SK-N-MC (cell line): ENCODE measurements around the gene ADK.

Experiments
- DNase-seq: peaks from one replicate; pipeline ENCODE4 v3.0.0-alpha.2; 2011; ENCODE audit warnings: low read depth, low spot score
- H3K27ac ChIP-seq: fragments of 200-600 bp; sonication (generic); 2 replicates; pipeline ENCODE4 v1.5.1; 2016; ENCODE audit warnings: mixed run types
- H3K36me3 ChIP-seq: fragments of 200-600 bp; sonication (generic); 2 replicates; pipeline ENCODE4 v1.6.1; 2017; ENCODE audit warnings: antibody characterized with exemption, low read length, mixed read lengths; ENCODE audit not compliant: insufficient read depth
- H3K4me3 ChIP-seq: fragments of 200-600 bp; sonication (generic); 2 replicates; pipeline ENCODE4 v1.5.1; 2016
- H3K9ac ChIP-seq: fragments of 200-600 bp; sonication (generic); 2 replicates; pipeline ENCODE4 v1.8.0; 2017; ENCODE audit warnings: mixed run types, mixed read lengths; ENCODE audit not compliant: insufficient read length
- H3K9me3 ChIP-seq: fragments of 200-600 bp; sonication (generic); 2 replicates; pipeline ENCODE4 v1.6.1; 2017; ENCODE audit warnings: low read depth, mild to moderate bottlenecking, antibody characterized with exemption, low read length, moderate library complexity, mixed read lengths
- EZH2 ChIP-seq: fragments of 200-600 bp; sonication (generic); IDR thresholded peaks from one replicate; pipeline ENCODE4 v1.6.1; 2017; ENCODE audit warnings: antibody characterized with exemption
- FOXP2 ChIP-seq: optimal IDR thresholded peaks from 2 replicates; pipeline ENCODE3; 2011; ENCODE audit warnings: mild to moderate bottlenecking, moderate library complexity; ENCODE audit not compliant: insufficient read depth; ENCODE audit errors: extremely low read length, control extremely low read depth
- POLR2AphosphoS5 ChIP-seq: IDR thresholded peaks from 2 replicates; pipeline ENCODE4 v1.6.1; 2012; ENCODE audit warnings: mild to moderate bottlenecking, low read depth, low read length, borderline replicate concordance

The ADK gene

GRCh38 chr10:74624501-74624900 lies 473.5 kb downstream of the ADK start:
- H3K27ac ChIP-seq, result no peak overlapping the region
- TF ChIP-seq EZH2 (no peak), FOXP2 (no peak), POLR2AphosphoS5 (no peak)

DNA sequence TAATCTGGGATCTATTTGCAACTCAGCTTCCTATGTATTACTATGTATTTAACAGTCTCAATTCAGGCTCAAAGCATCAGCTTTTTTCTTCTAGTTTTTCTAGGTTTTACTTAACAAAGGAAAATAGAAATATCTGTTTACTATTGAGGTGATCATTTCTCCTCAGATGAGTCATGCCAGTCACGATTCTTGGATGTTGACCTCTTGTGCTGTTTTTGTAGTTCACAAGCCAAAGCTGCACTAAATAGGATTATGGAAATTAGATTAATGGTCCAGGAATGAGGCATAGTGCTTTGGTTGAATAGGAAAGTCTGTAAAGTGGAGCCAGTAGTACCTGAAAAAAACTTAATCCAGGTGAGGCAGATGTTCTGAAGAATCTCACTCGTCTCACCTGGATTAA lies 477.1 kb downstream of the ADK start:
- DNase-seq, result no peak
- no peaks in the 10 kb centered on the region for H3K36me3 ChIP-seq
- no peak overlapping the region for H3K9ac ChIP-seq
- TF ChIP-seq FOXP2 (no peak), POLR2AphosphoS5 (no peak), EZH2 (no peak)
- H3K27ac ChIP-seq, result no peak overlapping the region
- H3K4me3 ChIP-seq, result no peak overlapping the region
- no peaks in the 10 kb centered on the region for H3K9me3 ChIP-seq

More at GRCh38 chr10:74624501-74624900, 473.5 kb downstream of the ADK start:
- Histone ChIP-seq H3K9me3 (no peaks in the 10 kb centered on the region), H3K9ac (no peak overlapping the region), H3K36me3 (no peaks in the 10 kb centered on the region), H3K4me3 (no peak overlapping the region)
- no peak for DNase-seq

GRCh38 chr10:74634995-74635536 lies 484.0 kb downstream of the ADK start:
- Histone ChIP-seq H3K27ac (no peak overlapping the region), H3K36me3 (no peaks in the 10 kb centered on the region), H3K9ac (no peak overlapping the region), H3K9me3 (no peaks in the 10 kb centered on the region), H3K4me3 (no peak overlapping the region)
- TF ChIP-seq EZH2, result no peak
- no peak for TF ChIP-seq FOXP2
- no peak for DNase-seq

GRCh38 chr10:74635655-74636054 lies 484.6 kb downstream of the ADK start:
- H3K4me3 ChIP-seq, result no peak overlapping the region
- H3K36me3 ChIP-seq, result no peaks in the 10 kb centered on the region
- no peak overlapping the region for H3K27ac ChIP-seq
- H3K9me3 ChIP-seq, result no peaks in the 10 kb centered on the region
- TF ChIP-seq POLR2AphosphoS5 (no peak), FOXP2 (no peak), EZH2 (no peak)
- H3K9ac ChIP-seq, result no peak overlapping the region
- DNase-seq, result no peak

GRCh38 chr10:74637685-74638084 lies 486.7 kb downstream of the ADK start:
- Histone ChIP-seq H3K36me3 (no peaks in the 10 kb centered on the region), H3K9ac (no peak overlapping the region), H3K27ac (no peak overlapping the region), H3K4me3 (no peak overlapping the region), H3K9me3 (no peaks in the 10 kb centered on the region)
- no peak for DNase-seq
- TF ChIP-seq EZH2 (no peak), FOXP2 (no peak), POLR2AphosphoS5 (no peak)

- H3K4me3 ChIP-seq, result no peak overlapping the region
- TF ChIP-seq FOXP2 (no peak), POLR2AphosphoS5 (no peak), EZH2 (no peak)
- no peaks in the 10 kb centered on the region for H3K9me3 ChIP-seq
- no peaks in the 10 kb centered on the region for H3K36me3 ChIP-seq
- no peak overlapping the region for H3K9ac ChIP-seq
- DNase-seq, result no peak
- H3K27ac ChIP-seq, result no peak overlapping the region
These were observed 489.3 kb downstream of the ADK start for GRCh38 chr10:74640134-74640921.

GRCh38 chr10:74641659-74642058 lies 490.6 kb downstream of the ADK start:
- no peaks in the 10 kb centered on the region for H3K36me3 ChIP-seq
- DNase-seq, result no peak
- no peak for TF ChIP-seq EZH2
- TF ChIP-seq FOXP2, result no peak
- no peak for TF ChIP-seq POLR2AphosphoS5
- no peak overlapping the region for H3K4me3 ChIP-seq
- no peak overlapping the region for H3K27ac ChIP-seq
- H3K9ac ChIP-seq, result no peak overlapping the region
- H3K9me3 ChIP-seq, result no peaks in the 10 kb centered on the region

- H3K9ac ChIP-seq, result no peak overlapping the region
- no peak overlapping the region for H3K4me3 ChIP-seq
- TF ChIP-seq POLR2AphosphoS5 (no peak), EZH2 (no peak)
These were observed 492.0 kb downstream of the ADK start for GRCh38 chr10:74642901-74643595.

DNA sequence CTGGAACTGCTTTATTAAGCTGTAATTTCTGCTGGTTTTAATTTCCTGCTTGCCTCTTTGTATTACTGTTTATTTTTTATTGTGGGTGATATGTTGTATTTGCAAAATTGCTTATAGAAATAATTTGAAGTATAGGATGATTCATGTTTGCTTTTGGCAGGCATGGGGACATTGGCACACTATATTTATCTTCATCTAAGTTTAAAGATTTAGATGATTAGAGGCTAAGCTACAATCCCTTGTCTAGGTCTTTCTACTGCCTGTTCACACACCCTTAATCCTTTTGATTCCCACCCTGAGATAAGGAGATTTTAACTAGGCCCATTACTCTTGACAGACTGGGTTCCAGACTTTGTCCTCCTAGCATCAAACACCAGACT lies 492.6 kb downstream of the ADK start:
- no peaks in the 10 kb centered on the region for H3K36me3 ChIP-seq
- H3K27ac ChIP-seq, result no peak overlapping the region
- H3K9me3 ChIP-seq, result no peaks in the 10 kb centered on the region
- TF ChIP-seq FOXP2 (no peak), POLR2AphosphoS5 (no peak)
- DNase-seq, result no peak
- no peak overlapping the region for H3K9ac ChIP-seq
- no peak overlapping the region for H3K4me3 ChIP-seq

More at GRCh38 chr10:74642901-74643595, 492.0 kb downstream of the ADK start:
- H3K36me3 ChIP-seq, result no peaks in the 10 kb centered on the region
- no peak overlapping the region for H3K27ac ChIP-seq
- no peak for DNase-seq
- H3K9me3 ChIP-seq, result no peaks in the 10 kb centered on the region

DNA sequence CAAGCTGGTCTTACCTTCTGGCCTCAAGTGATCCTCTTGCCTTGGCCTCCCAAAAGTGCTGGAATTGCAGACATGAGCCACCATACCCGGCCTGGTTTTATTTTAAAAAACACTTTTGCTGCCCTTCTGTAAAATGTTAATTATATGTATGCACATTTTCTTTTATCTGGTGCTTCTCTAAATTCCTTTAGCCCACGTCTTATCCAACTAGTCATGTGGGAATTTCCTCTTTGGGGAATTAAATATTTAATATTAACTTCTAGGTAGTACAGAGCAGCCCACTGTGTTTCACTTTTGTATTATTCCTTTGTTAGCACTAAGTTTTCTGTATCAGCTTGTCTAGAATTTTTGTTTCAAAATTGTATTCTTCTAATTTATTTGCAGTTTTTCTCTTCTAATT lies 493.7 kb downstream of the ADK start:
- Histone ChIP-seq H3K9ac (no peak overlapping the region), H3K9me3 (no peaks in the 10 kb centered on the region), H3K27ac (no peak overlapping the region), H3K4me3 (no peak overlapping the region), H3K36me3 (no peaks in the 10 kb centered on the region)
- TF ChIP-seq POLR2AphosphoS5 (no peak), FOXP2 (no peak), EZH2 (no peak)
- DNase-seq, result no peak
